KG1 (cell line): Measurements from ENCODE around the gene EID2B.

Experiments
- DNase-seq: peaks from one replicate; lab custom pipeline; 2025; lab: John Stamatoyannopoulos, UW

The EID2B gene

GRCh38 chr19:39531834-39532232 lies 819 bp downstream of the EID2B start:
- no peak for DNase-seq

GRCh38 chr19:39525205-39525604 lies 7.4 kb downstream of the EID2B start:
- no peak for DNase-seq

- no peak for DNase-seq
Measured at GRCh38 chr19:39524495-39524894, 8.2 kb downstream of the EID2B start.

GRCh38 chr19:39520541-39521484 lies 11.8 kb downstream of the EID2B start:
- no peak for DNase-seq

GRCh38 chr19:39518975-39519374 lies 13.7 kb downstream of the EID2B start:
- DNase-seq = no peak

- no peak for DNase-seq
Measured at GRCh38 chr19:39518458-39518857, 14.2 kb downstream of the EID2B start.

GRCh38 chr19:39517432-39517831 lies 15.2 kb downstream of the EID2B start:
- DNase-seq = no peak

GRCh38 chr19:39516270-39516669 lies 16.4 kb downstream of the EID2B start:
- DNase-seq = no peak

GRCh38 chr19:39515551-39516191 lies 17.0 kb downstream of the EID2B start:
- no peak for DNase-seq

- DNase-seq = no peak
Measured at GRCh38 chr19:39514840-39515550, 17.7 kb downstream of the EID2B start, which contains the start of gene SELENOV. Gene SELENOV (plus strand): TSS chr19:39515139. CDS start chr19:39515213, 74 bp downstream.

- DNase-seq = no peak
Measured at GRCh38 chr19:39512988-39513387, 19.7 kb downstream of the EID2B start.

GRCh38 chr19:39509233-39509632 lies 23.4 kb downstream of the EID2B start:
- no peak for DNase-seq

- DNase-seq = no peak
Measured at GRCh38 chr19:39508629-39509028, 24.0 kb downstream of the EID2B start.

GRCh38 chr19:39507715-39508364 lies 24.8 kb downstream of the EID2B start:
- DNase-seq = no peak

GRCh38 chr19:39506944-39507714 lies 25.5 kb downstream of the EID2B start:
- DNase-seq = no peak

- DNase-seq = no peak
Measured at GRCh38 chr19:39506598-39506943, 26.1 kb downstream of the EID2B start.

- DNase-seq = peak; percentile 44
Measured at GRCh38 chr19:39502640-39503417, 29.8 kb downstream of the EID2B start.

GRCh38 chr19:39501340-39501739 lies 31.3 kb downstream of the EID2B start:
- DNase-seq = no peak

GRCh38 chr19:39500543-39500942 lies 32.1 kb downstream of the EID2B start:
- no peak for DNase-seq

GRCh38 chr19:39499932-39500331 lies 32.7 kb downstream of the EID2B start:
- DNase-seq = no peak
